HG02870 (cell line): Measurements from ENCODE around the gene LIN7C.
"Not testable (repeated sequence)": the region's sequence is repeated elsewhere in the genome, so short reads cannot be mapped to it uniquely, and the experiment has no call there.

Experiments
- ATAC-seq: cut with Tn5 transposase; IDR thresholded peaks from one replicate; pipeline ENCODE4 v1.9.1; 2021; ENCODE audit warnings: mild to moderate bottlenecking, moderate library complexity; ENCODE audit not compliant: unreplicated experiment

LIN7C gene

GRCh38 chr11:27506200-27507182, at the start of gene LIN7C:
Gene LIN7C, minus strand, starts transcription at chr11:27506769. Its CDS starts 17 bp downstream, at chr11:27506752.
- peak; percentile 92 for ATAC-seq

- no peak for ATAC-seq
These were observed 48.7 kb upstream of the LIN7C start for GRCh38 chr11:27555264-27555663.

- no peak for ATAC-seq
These were observed 46.6 kb upstream of the LIN7C start for GRCh38 chr11:27553186-27553585.

GRCh38 chr11:27552341-27552740, 45.8 kb upstream of the LIN7C start:
- no peak for ATAC-seq

GRCh38 chr11:27551127-27551526, 44.6 kb upstream of the LIN7C start:
- ATAC-seq = peak; percentile 67

- ATAC-seq = no peak
These were observed 39.4 kb upstream of the LIN7C start for GRCh38 chr11:27545946-27546345.

GRCh38 chr11:27545035-27545434, 38.5 kb upstream of the LIN7C start:
- no peak for ATAC-seq

GRCh38 chr11:27541790-27542189, 35.2 kb upstream of the LIN7C start:
- no peak for ATAC-seq

GRCh38 chr11:27540051-27540450, 33.5 kb upstream of the LIN7C start:
- ATAC-seq = no peak

- no peak for ATAC-seq
These were observed 28.5 kb upstream of the LIN7C start for GRCh38 chr11:27535103-27535502.

- no peak for ATAC-seq
These were observed 26.2 kb upstream of the LIN7C start for GRCh38 chr11:27532652-27533325.

- no peak for ATAC-seq
These were observed 22.1 kb upstream of the LIN7C start for GRCh38 chr11:27528712-27529111.

GRCh38 chr11:27526535-27526934, 20.0 kb upstream of the LIN7C start:
- ATAC-seq = no peak

- ATAC-seq = no peak
These were observed 19.4 kb upstream of the LIN7C start for GRCh38 chr11:27525824-27526516.

GRCh38 chr11:27524155-27524554, 17.6 kb upstream of the LIN7C start:
- no peak for ATAC-seq

- no peak for ATAC-seq
These were observed 13.7 kb upstream of the LIN7C start for GRCh38 chr11:27520226-27520625.

GRCh38 chr11:27518518-27518917, 11.9 kb upstream of the LIN7C start:
- ATAC-seq = no peak

GRCh38 chr11:27517490-27517889, 10.9 kb upstream of the LIN7C start:
- ATAC-seq = not testable (repeated sequence)

- ATAC-seq = no peak
These were observed 8.0 kb upstream of the LIN7C start for GRCh38 chr11:27514558-27514957.

- ATAC-seq = no peak
These were observed 7.5 kb upstream of the LIN7C start for GRCh38 chr11:27514076-27514475.

GRCh38 chr11:27513389-27513788, 6.8 kb upstream of the LIN7C start:
- ATAC-seq = no peak
